DND-41 (cell line): ENCODE results near the gene FOXP1.

Experiments used
- ATAC-seq: fragments of 200-7000 bp; cut with Tn5 transposase; 3 replicates; pipeline ENCODE4 v1.9.1; 2021; ENCODE audit warnings: low read depth; ENCODE audit not compliant: insufficient read depth
- DNase-seq: peaks from one replicate; pipeline ENCODE4 v3.0.0-alpha.2; 2020
- H2AFZ ChIP-seq: 2 replicates; pipeline ENCODE4 v1.6.0; 2012; ENCODE audit warnings: low read depth, low read length
- H3K27ac ChIP-seq: 2 replicates; pipeline ENCODE4 v1.5.1; 2012; ENCODE audit warnings: low read length, inconsistent platforms
- H3K27me3 ChIP-seq: fragments of 200-600 bp; sonication (generic); 2 replicates; pipeline ENCODE4 v1.6.0; 2012; ENCODE audit warnings: low read length, mild to moderate bottlenecking, inconsistent platforms; ENCODE audit not compliant: insufficient read depth, poor library complexity
- H3K36me3 ChIP-seq: 2 replicates; pipeline ENCODE4 v1.5.1; 2012; ENCODE audit warnings: low read length, inconsistent platforms; ENCODE audit not compliant: insufficient read depth
- H3K4me1 ChIP-seq: 2 replicates; pipeline ENCODE4 v1.5.1; 2012; ENCODE audit warnings: mild to moderate bottlenecking, low read length; ENCODE audit not compliant: insufficient read depth
- H3K4me2 ChIP-seq: 2 replicates; pipeline ENCODE4 v1.6.0; 2012; ENCODE audit warnings: mild to moderate bottlenecking, moderate library complexity, low read length, inconsistent platforms; ENCODE audit not compliant: insufficient read depth
- H3K4me3 ChIP-seq, 2 experiments: fragments of 200-600 bp in 1 of 2; shearing (Covaris generic) in 1 of 2; 2 replicates each; pipeline ENCODE4 v1.5.1; 2012 to 2016; ENCODE audit warnings: inconsistent platforms in 2 of 2, low read length in 2 of 2, mild to moderate bottlenecking in 2 of 2, low read depth in 1 of 2, moderate library complexity in 1 of 2
- H3K79me2 ChIP-seq: 2 replicates; pipeline ENCODE4 v1.6.0; 2012; ENCODE audit warnings: low read length, inconsistent platforms; ENCODE audit not compliant: insufficient read depth
- H3K9ac ChIP-seq: 2 replicates; pipeline ENCODE4 v1.6.0; 2012; ENCODE audit warnings: low read depth, mild to moderate bottlenecking, inconsistent platforms, low read length, moderate library complexity
- H3K9me3 ChIP-seq: 2 replicates; pipeline ENCODE4 v1.5.1; 2012; ENCODE audit warnings: low read length, moderate library complexity, mild to moderate bottlenecking, inconsistent platforms; ENCODE audit not compliant: insufficient read depth, severe bottlenecking
- H4K20me1 ChIP-seq: 2 replicates; pipeline ENCODE4 v1.6.0; 2012; ENCODE audit warnings: low read length; ENCODE audit not compliant: insufficient read depth
- EZH2 ChIP-seq: IDR thresholded peaks from 3 replicates; pipeline ENCODE4 v1.6.1; 2012; ENCODE audit warnings: borderline replicate concordance, low read depth, mild to moderate bottlenecking, moderate library complexity, low read length, inconsistent platforms; ENCODE audit not compliant: severe bottlenecking
- TF ChIP-seq, protein P1 (sequence below): IDR thresholded peaks from 2 replicates; pipeline ENCODE4 v1.5.1; 2012; ENCODE audit warnings: borderline replicate concordance, low read length, moderate library complexity, mild to moderate bottlenecking; ENCODE audit not compliant: poor library complexity, severe bottlenecking; ENCODE audit errors: extremely low read depth

FOXP1 gene

GRCh38 chr3:71341721-71342120 is 241.8 kb downstream of the FOXP1 start:
- no peaks in the 10 kb centered on the region for H3K9me3 ChIP-seq
- no peaks in the 10 kb centered on the region; the same call in 1 of the 2 replicates for H3K36me3 ChIP-seq
- ATAC-seq: no peak
- H3K4me1 ChIP-seq: no peaks in the 10 kb centered on the region
- no peak for TF ChIP-seq EZH2
- TF ChIP-seq, protein P1, sequence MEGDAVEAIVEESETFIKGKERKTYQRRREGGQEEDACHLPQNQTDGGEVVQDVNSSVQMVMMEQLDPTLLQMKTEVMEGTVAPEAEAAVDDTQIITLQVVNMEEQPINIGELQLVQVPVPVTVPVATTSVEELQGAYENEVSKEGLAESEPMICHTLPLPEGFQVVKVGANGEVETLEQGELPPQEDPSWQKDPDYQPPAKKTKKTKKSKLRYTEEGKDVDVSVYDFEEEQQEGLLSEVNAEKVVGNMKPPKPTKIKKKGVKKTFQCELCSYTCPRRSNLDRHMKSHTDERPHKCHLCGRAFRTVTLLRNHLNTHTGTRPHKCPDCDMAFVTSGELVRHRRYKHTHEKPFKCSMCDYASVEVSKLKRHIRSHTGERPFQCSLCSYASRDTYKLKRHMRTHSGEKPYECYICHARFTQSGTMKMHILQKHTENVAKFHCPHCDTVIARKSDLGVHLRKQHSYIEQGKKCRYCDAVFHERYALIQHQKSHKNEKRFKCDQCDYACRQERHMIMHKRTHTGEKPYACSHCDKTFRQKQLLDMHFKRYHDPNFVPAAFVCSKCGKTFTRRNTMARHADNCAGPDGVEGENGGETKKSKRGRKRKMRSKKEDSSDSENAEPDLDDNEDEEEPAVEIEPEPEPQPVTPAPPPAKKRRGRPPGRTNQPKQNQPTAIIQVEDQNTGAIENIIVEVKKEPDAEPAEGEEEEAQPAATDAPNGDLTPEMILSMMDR: no peak
- H3K4me3 ChIP-seq: no peak overlapping the region
- H3K27me3 ChIP-seq: no peaks in the 10 kb centered on the region
- H3K9ac ChIP-seq: no peak overlapping the region
- H3K79me2 ChIP-seq: no peaks in the 10 kb centered on the region; the same call in 1 of the 2 replicates
- H3K4me2 ChIP-seq: no peak overlapping the region
- no peak overlapping the region for H2AFZ ChIP-seq
- H4K20me1 ChIP-seq: no peaks in the 10 kb centered on the region; the same call in 1 of the 2 replicates
- DNase-seq: no peak
- H3K27ac ChIP-seq: no peak overlapping the region

GRCh38 chr3:71339049-71339448 is 244.5 kb downstream of the FOXP1 start:
- Histone ChIP-seq H3K27ac (no peak overlapping the region), H3K36me3 (no peaks in the 10 kb centered on the region; the same call in 1 of the 2 replicates), H3K4me2 (no peak overlapping the region), H3K4me3 (no peak overlapping the region), H3K4me1 (no peaks in the 10 kb centered on the region), H4K20me1 (no peaks in the 10 kb centered on the region; the same call in 1 of the 2 replicates), H3K9ac (no peak overlapping the region), H3K9me3 (no peaks in the 10 kb centered on the region), H3K27me3 (no peaks in the 10 kb centered on the region), H2AFZ (no peak overlapping the region), H3K79me2 (no peaks in the 10 kb centered on the region)
- TF ChIP-seq, protein P1: no peak
- TF ChIP-seq EZH2: no peak
- ATAC-seq (no peak), DNase-seq (no peak)

- no peaks in the 10 kb centered on the region for H3K4me1 ChIP-seq
- 0 out of 2 replicates have a peak, but pooled peaks cover 3% of the 10 kb centered on the region for H3K79me2 ChIP-seq
- DNase-seq (no peak), ATAC-seq (no peak)
- peaks cover 4% of the 10 kb centered on the region; the same call in 1 of the 2 replicates for H3K36me3 ChIP-seq
- H3K4me2 ChIP-seq: no peak overlapping the region
- no peak overlapping the region for H3K9ac ChIP-seq
- no peak for TF ChIP-seq EZH2
- TF ChIP-seq, protein P1: no peak
- H3K4me3 ChIP-seq: no peak overlapping the region
- no peaks in the 10 kb centered on the region for H3K27me3 ChIP-seq
- no peaks in the 10 kb centered on the region for H4K20me1 ChIP-seq
- no peak overlapping the region for H3K27ac ChIP-seq
- H2AFZ ChIP-seq: no peak overlapping the region
- no peaks in the 10 kb centered on the region for H3K9me3 ChIP-seq
Observed at GRCh38 chr3:71332813-71333212, 250.7 kb downstream of the FOXP1 start.

- no peak overlapping the region for H3K27ac ChIP-seq
- no peaks in the 10 kb centered on the region for H3K9me3 ChIP-seq
- H3K36me3 ChIP-seq: peaks cover 4% of the 10 kb centered on the region; the same call in 1 of the 2 replicates
- no peak overlapping the region for H3K9ac ChIP-seq
- no peak for DNase-seq
- no peaks in the 10 kb centered on the region for H4K20me1 ChIP-seq
- H3K4me1 ChIP-seq: no peaks in the 10 kb centered on the region
- TF ChIP-seq EZH2: no peak
- TF ChIP-seq, protein P1: no peak
- no peak overlapping the region for H3K4me2 ChIP-seq
- H3K27me3 ChIP-seq: no peaks in the 10 kb centered on the region
- no peak for ATAC-seq
- H2AFZ ChIP-seq: no peak overlapping the region
- H3K4me3 ChIP-seq: no peak overlapping the region
- H3K79me2 ChIP-seq: 0 out of 2 replicates have a peak, but pooled peaks cover 3% of the 10 kb centered on the region
Observed at GRCh38 chr3:71330909-71331308, 252.6 kb downstream of the FOXP1 start.
